SH-SY5Y (cell line): ENCODE data around the gene NPRL2.

Source experiments
- GATA2 ChIP-seq: IDR thresholded peaks from 2 replicates; pipeline ENCODE4 v1.6.1; 2011; ENCODE audit warnings: mild to moderate bottlenecking, low read depth, low read length
- GATA3 ChIP-seq: IDR thresholded peaks from 2 replicates; pipeline ENCODE4 v1.6.1; 2011; ENCODE audit warnings: low read depth, mild to moderate bottlenecking, low read length, moderate library complexity

GRCh38 chr3:50304601-50305000 is 46.0 kb downstream of the NPRL2 start:
- TF ChIP-seq GATA2, result no peak
- no peak for TF ChIP-seq GATA3
